Measurements from ENCODE around the gene GXYLT2. TPM values are rescaled to one million over a fixed set of nuclear protein-coding genes. Genes with fewer than 3 reads are reported as not detected.
A peak's percentile ranks its signal among the peaks of the same experiment; 100 is the strongest.

GXYLT2 gene
- total RNA-seq, 3 donors from 2014 or later = not detected

DNA sequence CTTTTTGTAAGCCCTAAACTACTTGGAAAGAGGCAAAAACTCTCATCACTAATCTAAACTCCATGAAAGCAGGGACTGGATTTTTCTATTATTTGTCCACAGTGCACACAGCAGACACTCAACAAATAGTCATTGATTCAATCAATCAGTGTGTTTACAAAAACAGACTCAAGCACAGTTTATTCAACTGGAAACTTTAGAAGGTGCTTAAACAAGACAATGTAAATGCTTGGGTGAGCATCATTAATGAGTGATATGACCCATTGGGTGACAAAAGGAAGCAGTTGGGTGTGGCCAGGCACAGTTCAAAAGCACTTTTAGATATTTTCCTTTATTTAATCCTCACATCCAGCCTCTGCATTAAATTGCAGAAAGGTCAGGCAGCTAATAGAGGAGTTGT lies 76.8 kb downstream of the GXYLT2 start:
- H3K4me3 Mint-ChIP-seq = no peak overlapping the region

DNA sequence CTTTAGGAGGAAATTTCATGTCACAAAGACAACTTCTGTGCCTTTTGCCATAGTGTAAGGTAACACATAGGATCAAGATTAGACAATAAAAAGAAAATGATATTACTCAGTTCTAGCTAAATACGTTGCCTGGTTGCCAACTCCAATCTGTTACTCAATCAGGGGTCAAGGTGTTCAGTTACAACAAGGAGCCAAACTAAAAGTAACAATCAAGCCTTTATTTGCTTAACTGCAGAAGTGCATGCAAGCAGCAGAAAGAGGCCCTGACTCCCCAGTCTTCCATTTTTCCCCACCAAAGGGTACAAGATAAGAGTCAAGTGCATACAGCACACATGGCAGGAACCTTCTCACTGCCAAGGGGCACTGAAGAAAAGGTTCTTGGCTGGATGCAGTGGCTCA lies 80.4 kb downstream of the GXYLT2 start:
- peaks cover 17% of the 10 kb centered on the region for H3K4me1 Mint-ChIP-seq (ENCODE audit: low read depth)
- no peak overlapping the region for H3K4me3 Mint-ChIP-seq
- H3K36me3 Mint-ChIP-seq (ENCODE audit: insufficient read depth) = no peaks in the 10 kb centered on the region
- DNase-seq (no peak), ATAC-seq (no peak)
- H3K27me3 Mint-ChIP-seq (ENCODE audit: low read depth) = peaks cover 2% of the 10 kb centered on the region
- H3K9me3 Mint-ChIP-seq = no peaks in the 10 kb centered on the region

More for the DNA sequence above, 76.8 kb downstream of the GXYLT2 start:
- DNase-seq (no peak), ATAC-seq (no peak)
- Mint-ChIP-seq H3K9me3 (no peaks in the 10 kb centered on the region), H3K27me3 (ENCODE audit: low read depth) (no peaks in the 10 kb centered on the region), H3K4me1 (ENCODE audit: low read depth) (peaks cover 37% of the 10 kb centered on the region), H3K36me3 (ENCODE audit: insufficient read depth) (no peaks in the 10 kb centered on the region)

DNA sequence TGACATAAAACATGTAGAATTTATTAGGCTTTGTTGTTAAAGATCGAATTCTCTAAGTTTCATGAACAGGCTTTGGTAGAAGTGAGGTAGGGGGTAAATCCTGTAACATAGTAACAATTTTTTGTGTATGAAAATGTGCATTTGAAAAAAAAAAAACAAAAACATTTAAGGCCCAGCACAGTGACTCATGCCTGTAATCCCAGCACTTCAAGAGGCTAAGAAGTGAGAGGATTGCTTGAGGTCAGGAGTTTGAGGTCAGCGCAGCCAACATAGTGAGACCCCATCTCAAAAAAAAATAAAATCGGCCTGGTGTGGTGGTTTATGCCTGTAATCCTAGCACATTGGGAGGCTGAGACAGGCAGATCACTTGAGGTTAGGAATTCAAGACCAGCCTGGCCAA lies 81.9 kb downstream of the GXYLT2 start:
- peaks cover 2% of the 10 kb centered on the region for H3K27me3 Mint-ChIP-seq (ENCODE audit: low read depth)
- H3K4me1 Mint-ChIP-seq (ENCODE audit: low read depth) = peaks cover 15% of the 10 kb centered on the region
- no peaks in the 10 kb centered on the region for H3K36me3 Mint-ChIP-seq (ENCODE audit: insufficient read depth)

DNA sequence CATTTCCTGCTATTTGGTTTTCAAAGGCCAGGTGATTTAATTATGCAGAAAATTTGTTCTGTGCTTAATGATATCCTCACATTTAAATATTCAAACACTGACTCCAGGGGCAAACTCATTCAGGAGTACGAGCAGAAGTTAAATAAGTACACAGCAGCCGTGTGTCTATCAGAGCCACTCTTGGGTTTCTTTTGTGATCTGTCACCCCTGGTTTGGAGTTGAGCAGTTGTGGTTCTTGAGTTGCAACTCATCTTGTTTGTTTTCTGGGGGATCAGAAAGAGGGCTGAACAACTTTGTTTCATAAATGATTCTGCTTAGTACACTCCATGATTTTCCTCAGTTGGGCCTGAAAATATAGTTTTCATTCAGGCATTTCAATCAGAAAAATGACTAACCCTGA lies 83.1 kb downstream of the GXYLT2 start:
- DNase-seq (no peak), ATAC-seq (no peak)
- Mint-ChIP-seq H3K36me3 (ENCODE audit: insufficient read depth) (no peaks in the 10 kb centered on the region), H3K4me3 (no peak overlapping the region), H3K4me1 (ENCODE audit: low read depth) (peaks cover 3% of the 10 kb centered on the region), H3K9me3 (no peaks in the 10 kb centered on the region), H3K27me3 (ENCODE audit: low read depth) (peaks cover 2% of the 10 kb centered on the region)

More for the DNA sequence above, 81.9 kb downstream of the GXYLT2 start:
- DNase-seq (no peak), ATAC-seq (no peak)
- Mint-ChIP-seq H3K4me3 (no peak overlapping the region), H3K9me3 (no peaks in the 10 kb centered on the region)

DNA sequence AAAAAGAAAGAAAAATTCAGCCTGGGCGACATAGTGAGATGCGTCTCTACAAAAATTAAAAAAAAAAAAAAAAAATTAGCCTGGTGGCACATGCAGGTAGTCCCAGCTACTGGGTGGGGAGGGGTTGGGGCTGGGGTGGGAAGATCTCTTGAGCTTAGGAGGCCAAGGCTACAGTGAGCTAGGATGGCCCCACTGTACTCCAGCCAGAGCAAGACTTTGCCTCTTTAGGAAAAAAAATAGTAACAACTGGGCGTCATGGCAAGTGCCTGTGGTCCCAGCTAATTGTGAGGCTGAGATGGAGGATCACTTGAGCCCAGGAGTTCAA lies 84.8 kb downstream of the GXYLT2 start:
- H3K4me1 Mint-ChIP-seq (ENCODE audit: low read depth) = peaks cover 9% of the 10 kb centered on the region
- H3K4me3 Mint-ChIP-seq = no peak overlapping the region
- no peaks in the 10 kb centered on the region for H3K36me3 Mint-ChIP-seq (ENCODE audit: insufficient read depth)
- H3K27me3 Mint-ChIP-seq (ENCODE audit: low read depth) = peaks cover 2% of the 10 kb centered on the region
- ATAC-seq (no peak), DNase-seq (no peak)
- no peaks in the 10 kb centered on the region for H3K9me3 Mint-ChIP-seq

DNA sequence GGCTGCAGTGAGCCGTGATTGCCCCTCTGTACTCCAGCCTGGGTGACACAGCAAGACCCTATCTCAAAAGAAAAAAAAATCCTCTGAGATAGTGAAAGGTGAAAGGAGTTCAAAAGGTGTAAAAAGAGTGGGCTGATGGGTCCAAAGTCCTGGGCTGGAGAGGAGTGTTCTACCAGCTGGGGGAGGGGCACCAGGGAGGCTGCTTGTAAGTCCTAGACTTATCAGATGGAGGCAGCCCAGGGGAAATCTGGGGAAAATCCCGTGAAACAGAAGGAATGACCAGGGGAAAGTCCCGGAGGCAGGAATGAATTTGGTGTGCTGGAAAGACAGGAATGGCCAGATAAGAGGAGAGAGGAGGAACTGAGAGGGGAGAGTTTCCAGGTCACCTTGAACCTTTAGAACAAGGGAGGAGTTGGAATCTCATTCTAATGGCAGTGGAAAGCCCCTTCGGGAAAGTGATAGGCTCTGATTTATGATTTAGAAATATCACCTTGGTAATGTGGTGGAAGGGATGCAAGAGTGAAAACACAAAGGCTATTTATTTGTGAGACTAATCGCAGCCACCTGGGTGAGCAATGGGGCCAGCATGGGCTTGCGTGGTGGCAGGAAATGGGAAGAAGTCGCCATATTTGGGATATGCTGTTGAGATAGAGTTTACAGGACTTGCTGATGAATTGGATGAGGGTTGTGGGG lies 85.3 kb downstream of the GXYLT2 start:
- Mint-ChIP-seq H3K4me3 (no peak overlapping the region), H3K4me1 (ENCODE audit: low read depth) (peaks cover 10% of the 10 kb centered on the region), H3K9me3 (no peaks in the 10 kb centered on the region), H3K36me3 (ENCODE audit: insufficient read depth) (no peaks in the 10 kb centered on the region), H3K27me3 (ENCODE audit: low read depth) (peaks cover 2% of the 10 kb centered on the region)
- DNase-seq = no peak
- no peak for ATAC-seq

DNA sequence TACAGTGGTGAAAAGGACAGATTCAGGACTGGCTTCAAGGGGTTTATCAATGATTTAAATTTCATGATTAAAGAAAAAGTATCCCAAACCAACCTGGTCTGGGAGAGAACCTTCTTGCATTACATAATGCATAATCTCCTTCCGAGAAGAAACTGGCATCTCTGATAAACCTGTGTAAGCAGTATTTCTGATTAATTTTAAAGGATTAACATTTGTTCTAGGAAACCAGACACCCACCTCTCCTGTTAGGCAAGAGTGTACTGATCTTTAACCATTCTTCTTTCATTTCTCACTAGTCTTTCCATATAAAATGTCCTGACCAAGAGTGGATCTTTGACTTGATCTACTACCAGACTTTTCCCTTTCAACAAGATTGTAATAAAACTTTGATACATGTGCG lies 85.9 kb downstream of the GXYLT2 start:
- no peak for DNase-seq

DNA sequence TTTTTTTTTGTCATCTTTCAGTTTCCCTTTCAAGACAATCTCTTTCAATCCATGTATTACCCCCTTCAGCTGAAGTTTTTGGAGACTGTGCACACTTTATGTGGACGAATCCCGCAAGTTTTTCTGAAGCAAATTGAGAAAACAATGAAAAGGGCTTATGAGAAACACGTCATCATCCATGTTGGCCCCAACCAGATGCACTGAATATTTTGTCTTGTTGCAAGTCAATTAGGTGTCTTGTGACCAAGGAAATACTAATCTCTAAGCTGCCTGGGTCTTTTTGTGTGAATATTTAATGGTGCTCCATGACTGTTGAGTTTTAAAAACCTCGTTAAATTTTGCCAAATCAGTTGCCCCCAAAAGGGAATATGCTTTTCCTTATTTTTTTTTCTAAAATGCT lies 87.1 kb downstream of the GXYLT2 start:
- DNase-seq (no peak), ATAC-seq (no peak)
- no peaks in the 10 kb centered on the region for H3K36me3 Mint-ChIP-seq (ENCODE audit: insufficient read depth)
- H3K4me3 Mint-ChIP-seq = no peak overlapping the region
- no peaks in the 10 kb centered on the region for H3K9me3 Mint-ChIP-seq
- peaks cover 4% of the 10 kb centered on the region for H3K27me3 Mint-ChIP-seq (ENCODE audit: low read depth)
- peaks cover 10% of the 10 kb centered on the region for H3K4me1 Mint-ChIP-seq (ENCODE audit: low read depth)

More for the DNA sequence above, 85.9 kb downstream of the GXYLT2 start:
- peaks cover 10% of the 10 kb centered on the region for H3K4me1 Mint-ChIP-seq (ENCODE audit: low read depth)
- H3K36me3 Mint-ChIP-seq (ENCODE audit: insufficient read depth) = no peaks in the 10 kb centered on the region
- H3K27me3 Mint-ChIP-seq (ENCODE audit: low read depth) = peaks cover 2% of the 10 kb centered on the region
- ATAC-seq = no peak
- no peaks in the 10 kb centered on the region for H3K9me3 Mint-ChIP-seq
- H3K4me3 Mint-ChIP-seq = no peak overlapping the region

DNA sequence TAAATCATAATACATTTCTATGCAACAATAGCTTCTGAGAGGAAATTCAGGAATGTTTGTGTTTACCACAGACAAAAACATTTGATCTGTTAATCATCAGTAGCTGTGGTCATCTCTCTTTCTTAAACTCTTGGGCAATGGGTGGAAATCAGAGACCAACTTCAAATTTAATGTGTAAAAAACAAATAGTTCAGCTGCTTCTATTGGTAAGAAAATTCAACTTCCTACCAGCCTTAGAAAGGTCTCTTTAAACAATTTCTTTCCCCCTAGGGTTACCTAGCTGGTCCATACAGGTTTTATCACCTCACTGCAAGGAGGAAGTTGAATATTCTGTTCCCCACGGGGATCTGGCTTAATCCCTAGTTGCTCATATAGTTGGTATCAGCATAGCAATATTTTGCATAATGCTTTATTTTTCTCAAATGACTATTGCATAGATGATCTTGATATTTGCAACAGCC lies 88.5 kb downstream of the GXYLT2 start:
- peaks cover 5% of the 10 kb centered on the region for H3K27me3 Mint-ChIP-seq (ENCODE audit: low read depth)
- no peaks in the 10 kb centered on the region for H3K36me3 Mint-ChIP-seq (ENCODE audit: insufficient read depth)
- ATAC-seq = no peak
- no peak for DNase-seq
- H3K9me3 Mint-ChIP-seq = no peaks in the 10 kb centered on the region
- H3K4me1 Mint-ChIP-seq (ENCODE audit: low read depth) = peaks cover 10% of the 10 kb centered on the region
- no peak overlapping the region for H3K4me3 Mint-ChIP-seq

DNA sequence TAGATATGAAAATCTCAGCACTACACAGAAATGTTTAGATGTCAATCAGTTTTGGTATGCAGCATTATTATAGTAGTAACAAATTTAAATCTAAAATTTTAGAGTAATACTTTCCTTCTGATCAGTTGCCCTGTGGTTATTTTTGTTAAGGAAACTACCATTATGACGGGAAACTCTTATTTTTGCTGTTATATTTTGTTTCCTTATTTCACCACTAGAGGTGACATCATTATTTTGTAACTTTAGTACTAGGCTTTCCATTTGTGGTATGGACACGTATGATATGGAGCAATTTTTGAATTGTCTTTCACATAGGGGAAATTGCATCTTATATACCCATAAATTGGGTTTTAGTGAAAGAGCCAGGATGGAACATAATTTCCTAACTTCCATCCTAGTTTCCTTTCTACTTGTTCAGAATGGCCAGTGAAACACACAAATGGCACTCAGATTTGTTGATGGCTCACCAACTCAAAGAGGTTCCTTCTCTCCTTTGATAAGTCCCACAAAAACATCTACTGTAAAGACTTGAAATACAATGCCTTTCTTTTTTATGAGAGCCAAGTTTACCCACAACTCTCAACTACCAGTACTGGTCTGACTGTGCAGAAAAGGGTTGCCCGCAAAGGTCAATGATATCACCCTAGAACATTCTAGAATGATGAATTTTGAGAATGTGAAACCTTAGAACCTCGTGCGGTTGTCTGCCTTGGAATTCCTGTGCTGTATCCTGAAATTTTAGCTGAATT lies 89.4 kb downstream of the GXYLT2 start:
- H3K36me3 Mint-ChIP-seq (ENCODE audit: insufficient read depth) = no peaks in the 10 kb centered on the region
- H3K4me3 Mint-ChIP-seq = no peak overlapping the region
- ATAC-seq (peak; percentile 81 to 89), DNase-seq (no peak)
- H3K9me3 Mint-ChIP-seq = no peaks in the 10 kb centered on the region
- H3K27me3 Mint-ChIP-seq (ENCODE audit: low read depth) = peaks cover 5% of the 10 kb centered on the region
- peaks cover 10% of the 10 kb centered on the region for H3K4me1 Mint-ChIP-seq (ENCODE audit: low read depth)

DNA sequence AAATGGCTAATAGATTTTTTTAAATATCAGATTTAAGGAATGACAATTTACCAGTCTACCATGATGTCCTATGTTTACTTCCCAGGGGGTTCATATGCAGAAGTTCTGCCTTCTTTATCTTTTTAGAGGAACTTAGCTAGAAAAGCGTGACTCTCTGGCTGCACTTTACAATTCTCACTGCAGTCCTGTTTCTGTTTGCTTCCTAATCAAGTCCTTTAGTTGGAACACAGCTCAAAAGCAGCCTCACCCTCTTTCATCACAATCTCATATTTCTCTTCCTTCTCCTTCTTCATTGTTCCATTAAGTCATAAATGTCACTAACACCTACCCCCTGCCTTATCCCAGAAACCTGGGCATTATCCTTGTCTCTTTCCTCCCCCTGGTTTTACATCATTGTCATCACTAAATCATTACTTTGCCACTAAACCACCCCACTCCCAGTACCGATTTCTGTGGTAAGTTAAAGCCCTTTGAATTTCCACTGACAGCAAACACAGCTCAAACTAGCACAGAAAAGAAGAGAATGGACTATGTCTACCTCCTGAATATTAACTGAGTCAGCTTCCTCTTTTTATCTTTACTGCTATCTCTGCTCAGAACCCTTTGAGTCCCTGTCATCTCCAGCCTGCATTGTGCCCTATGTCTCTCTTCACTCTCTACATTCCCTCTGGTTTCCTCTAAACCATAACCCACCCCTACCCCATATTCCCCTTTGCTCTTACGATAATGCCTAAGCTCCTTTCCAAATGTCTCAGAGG lies 94.9 kb downstream of the GXYLT2 start:
- H3K36me3 Mint-ChIP-seq (ENCODE audit: insufficient read depth) = no peaks in the 10 kb centered on the region
- peaks cover 8% of the 10 kb centered on the region for H3K9me3 Mint-ChIP-seq
- DNase-seq = no peak
- peaks cover under 1% of the 10 kb centered on the region for H3K4me1 Mint-ChIP-seq (ENCODE audit: low read depth)
- H3K4me3 Mint-ChIP-seq = no peak overlapping the region
- peaks cover 3% of the 10 kb centered on the region for H3K27me3 Mint-ChIP-seq (ENCODE audit: low read depth)
- ATAC-seq = no peak

DNA sequence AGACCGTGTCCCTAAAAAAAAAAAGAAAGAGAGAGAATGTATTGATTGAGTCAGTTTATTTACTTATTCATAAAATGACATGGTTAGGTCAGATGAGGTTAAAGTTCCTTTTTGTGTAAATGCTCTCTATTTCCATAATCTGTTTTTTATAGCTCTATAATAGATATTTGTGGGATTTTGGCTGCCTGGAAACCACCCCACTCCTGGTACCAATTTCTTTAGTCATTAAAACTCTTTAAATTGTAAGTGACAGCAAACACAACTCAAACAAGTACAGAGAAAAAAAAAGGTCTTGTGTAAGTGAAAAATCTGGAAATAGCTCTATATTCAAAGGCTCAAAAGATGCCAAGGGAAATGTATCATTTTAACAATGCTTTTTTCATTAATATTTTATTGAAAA lies 97.7 kb downstream of the GXYLT2 start:
- Mint-ChIP-seq H3K36me3 (ENCODE audit: insufficient read depth) (no peaks in the 10 kb centered on the region), H3K4me1 (ENCODE audit: low read depth) (no peaks in the 10 kb centered on the region), H3K27me3 (ENCODE audit: low read depth) (no peaks in the 10 kb centered on the region), H3K4me3 (no peak overlapping the region), H3K9me3 (peaks cover 8% of the 10 kb centered on the region)
- DNase-seq (no peak), ATAC-seq (no peak)

DNA sequence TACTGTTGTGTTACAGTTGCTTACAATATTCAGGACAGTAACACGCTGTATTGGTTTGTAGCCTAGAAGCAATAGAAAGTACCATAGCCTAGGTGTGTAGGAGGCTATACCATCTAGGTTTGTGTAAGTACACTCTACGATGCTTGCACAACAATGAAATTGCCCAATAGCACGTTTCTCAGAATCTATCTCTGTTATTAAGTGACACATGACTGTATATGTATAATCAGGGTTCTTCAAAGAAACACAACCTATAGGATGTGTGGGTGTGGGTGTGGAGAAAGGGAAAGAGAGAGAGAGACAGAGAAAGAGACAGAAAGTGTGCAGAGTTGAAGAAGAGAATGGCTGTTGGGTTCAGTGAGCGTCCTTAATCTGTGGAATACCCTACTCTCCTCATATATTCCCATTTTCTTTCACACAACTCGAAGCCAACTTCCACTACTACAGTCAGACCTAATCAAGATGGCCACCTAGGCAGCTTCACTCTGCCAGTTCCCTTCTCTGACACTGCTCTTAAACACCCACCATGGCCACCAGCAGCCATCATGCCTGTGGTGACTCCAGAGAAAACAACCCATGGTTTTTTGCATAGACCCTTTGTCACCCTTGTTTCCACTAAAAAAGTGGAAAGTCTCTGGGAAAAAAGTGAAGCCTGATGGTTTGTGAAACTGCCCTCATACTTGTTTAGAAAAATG lies 103.0 kb downstream of the GXYLT2 start:
- no peaks in the 10 kb centered on the region for H3K36me3 Mint-ChIP-seq (ENCODE audit: insufficient read depth)
- ATAC-seq = peak in 1 of 2 donors; percentile 25
- H3K27me3 Mint-ChIP-seq (ENCODE audit: low read depth) = no peaks in the 10 kb centered on the region
- H3K4me3 Mint-ChIP-seq = no peak overlapping the region
- no peak for DNase-seq
- H3K4me1 Mint-ChIP-seq (ENCODE audit: low read depth) = peaks cover 1% of the 10 kb centered on the region
- peaks cover 4% of the 10 kb centered on the region for H3K9me3 Mint-ChIP-seq

DNA sequence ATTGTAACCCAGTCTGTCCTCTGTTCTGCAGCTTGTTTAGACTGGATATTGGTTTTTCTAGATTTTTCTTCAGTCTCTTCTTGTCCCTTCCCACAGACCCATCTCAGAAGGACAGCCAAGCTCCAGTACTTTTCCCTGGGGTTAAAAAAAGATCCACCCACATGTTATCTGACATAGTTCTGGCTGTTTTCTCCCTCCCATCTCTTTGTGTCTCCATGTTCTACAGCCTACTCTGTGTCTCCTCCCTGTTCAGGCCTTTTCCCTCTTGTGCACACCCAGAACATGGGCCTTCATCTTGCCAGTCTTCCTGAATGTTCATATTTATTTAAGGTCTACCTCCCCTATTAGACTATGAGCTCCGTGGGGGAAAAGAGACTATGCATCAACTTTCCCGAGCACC lies 103.7 kb downstream of the GXYLT2 start:
- Mint-ChIP-seq H3K4me1 (ENCODE audit: low read depth) (peaks cover 1% of the 10 kb centered on the region), H3K27me3 (ENCODE audit: low read depth) (no peaks in the 10 kb centered on the region), H3K9me3 (no peaks in the 10 kb centered on the region), H3K36me3 (ENCODE audit: insufficient read depth) (no peaks in the 10 kb centered on the region), H3K4me3 (no peak overlapping the region)
- ATAC-seq = no peak
- no peak for DNase-seq

Data from activated T-cell treated with anti-CD3 and anti-CD28 coated beads, Interleukin-2, amount 50 U/mL, for 4 hours (primary cell).